Colonic mucosa (tissue), 4 donors: ENCODE data around the gene CCSER2. TPM values are rescaled to one million over a fixed set of nuclear protein-coding genes. Genes with fewer than 3 reads are reported as not detected.

Experiments
- DNase-seq: peaks from one replicate; pipeline ENCODE4 v3.0.0-alpha.2; 2020
- H3K27ac ChIP-seq: fragments of 200-600 bp; one replicate; pipeline ENCODE4 v1.8.0; 2021
- H3K27me3 ChIP-seq: fragments of 200-600 bp; one replicate; pipeline ENCODE4 v1.8.0; 2021
- H3K36me3 ChIP-seq: fragments of 200-600 bp; one replicate; pipeline ENCODE4 v1.8.0; 2021
- H3K4me1 ChIP-seq: fragments of 200-600 bp; one replicate; pipeline ENCODE4 v1.8.0; 2021; ENCODE audit warnings: mild to moderate bottlenecking
- H3K4me3 ChIP-seq: fragments of 200-600 bp; one replicate; pipeline ENCODE4 v1.8.0; 2021
- H3K9ac ChIP-seq, 2 donors: one replicate each; pipeline ENCODE4 v1.7.0; 2013; ENCODE audit warnings: control low read depth in 2 of 2, low read depth in 2 of 2, low read length in 2 of 2
- H3K9me3 ChIP-seq: fragments of 200-600 bp; one replicate; pipeline ENCODE4 v1.8.0; 2021
- CTCF ChIP-seq: fragments of 200-600 bp; IDR thresholded peaks from one replicate; pipeline ENCODE4 v1.8.0; 2022; ENCODE audit warnings: antibody characterized with exemption, mild to moderate bottlenecking
- intact Hi-C: fragments of 100-400 bp; cut with DNase I; formaldehyde crosslinking; loops from one replicate; pipeline ENCODE4 v1.14.1; 2022
- total RNA-seq, 2 donors: library from RNA; stranded (reverse); fragmentation: NEBNext Ultra II Directional in 1 of 2; extraction: Animal tissue kit (Norgen Biotek cat#: 25700) in 1 of 2; gene quantifications; one replicate each; pipeline ENCODE4 v1.2.1, GENCODE V29; 2021
- donor health status: healthy.
- donor health status: DM: no; HTN: no; CAD: no.
- donor health status: DM: no; HTN: no; CAD: no.

The CCSER2 gene
- total RNA-seq, 2 donors from 2014 or later: 33.7 to 64.5 TPM

- TF ChIP-seq CTCF: no peak
- H3K27me3 ChIP-seq: no peaks in the 10 kb centered on the region
- H3K4me1 ChIP-seq: peaks cover 3% of the 10 kb centered on the region
- DNase-seq: no peak
- H3K9me3 ChIP-seq: no peaks in the 10 kb centered on the region
- H3K4me3 ChIP-seq: no peak overlapping the region
- intact Hi-C loops: no loop called here
- no peak overlapping the region for H3K9ac ChIP-seq
- H3K36me3 ChIP-seq: no peaks in the 10 kb centered on the region
- no peak overlapping the region for H3K27ac ChIP-seq
These were observed 73.6 kb downstream of the CCSER2 start for GRCh38 chr10:84401854-84402611.

GRCh38 chr10:84404783-84405182 lies 76.4 kb downstream of the CCSER2 start:
- H3K27me3 ChIP-seq: no peaks in the 10 kb centered on the region
- no peak for DNase-seq
- H3K36me3 ChIP-seq: no peaks in the 10 kb centered on the region
- H3K4me3 ChIP-seq: no peak overlapping the region
- H3K4me1 ChIP-seq: no peaks in the 10 kb centered on the region
- intact Hi-C loops: no loop called here
- TF ChIP-seq CTCF: no peak
- no peaks in the 10 kb centered on the region for H3K9me3 ChIP-seq
- no peak overlapping the region for H3K9ac ChIP-seq
- H3K27ac ChIP-seq: no peak overlapping the region

- H3K27ac ChIP-seq: no peak overlapping the region
- TF ChIP-seq CTCF: no peak
- H3K36me3 ChIP-seq: no peaks in the 10 kb centered on the region
- H3K9me3 ChIP-seq: no peaks in the 10 kb centered on the region
- no peak for DNase-seq
- intact Hi-C loops: no loop called here
- no peak overlapping the region for H3K4me3 ChIP-seq
- H3K9ac ChIP-seq: no peak overlapping the region
- H3K27me3 ChIP-seq: no peaks in the 10 kb centered on the region
- H3K4me1 ChIP-seq: no peaks in the 10 kb centered on the region
These were observed 77.3 kb downstream of the CCSER2 start for GRCh38 chr10:84405662-84406061.

GRCh38 chr10:84406561-84406960 lies 78.2 kb downstream of the CCSER2 start:
- TF ChIP-seq CTCF: no peak
- H3K27ac ChIP-seq: no peak overlapping the region

GRCh38 chr10:84407388-84408049 lies 79.1 kb downstream of the CCSER2 start:
- no peaks in the 10 kb centered on the region for H3K27me3 ChIP-seq
- DNase-seq: no peak
- no peak overlapping the region for H3K27ac ChIP-seq
- H3K36me3 ChIP-seq: no peaks in the 10 kb centered on the region
- no peak overlapping the region for H3K4me3 ChIP-seq
- no peak overlapping the region for H3K9ac ChIP-seq
- intact Hi-C loops: no loop called here
- TF ChIP-seq CTCF: no peak
- H3K9me3 ChIP-seq: no peaks in the 10 kb centered on the region
- H3K4me1 ChIP-seq: no peaks in the 10 kb centered on the region

More at GRCh38 chr10:84406561-84406960, 78.2 kb downstream of the CCSER2 start:
- H3K4me1 ChIP-seq: no peaks in the 10 kb centered on the region
- intact Hi-C loops: no loop called here
- H3K27me3 ChIP-seq: no peaks in the 10 kb centered on the region
- no peak for DNase-seq
- H3K4me3 ChIP-seq: no peak overlapping the region
- no peaks in the 10 kb centered on the region for H3K9me3 ChIP-seq
- no peaks in the 10 kb centered on the region for H3K36me3 ChIP-seq
- H3K9ac ChIP-seq: no peak overlapping the region
